ENCODE results near the gene SPTLC1.

The SPTLC1 gene

DNA sequence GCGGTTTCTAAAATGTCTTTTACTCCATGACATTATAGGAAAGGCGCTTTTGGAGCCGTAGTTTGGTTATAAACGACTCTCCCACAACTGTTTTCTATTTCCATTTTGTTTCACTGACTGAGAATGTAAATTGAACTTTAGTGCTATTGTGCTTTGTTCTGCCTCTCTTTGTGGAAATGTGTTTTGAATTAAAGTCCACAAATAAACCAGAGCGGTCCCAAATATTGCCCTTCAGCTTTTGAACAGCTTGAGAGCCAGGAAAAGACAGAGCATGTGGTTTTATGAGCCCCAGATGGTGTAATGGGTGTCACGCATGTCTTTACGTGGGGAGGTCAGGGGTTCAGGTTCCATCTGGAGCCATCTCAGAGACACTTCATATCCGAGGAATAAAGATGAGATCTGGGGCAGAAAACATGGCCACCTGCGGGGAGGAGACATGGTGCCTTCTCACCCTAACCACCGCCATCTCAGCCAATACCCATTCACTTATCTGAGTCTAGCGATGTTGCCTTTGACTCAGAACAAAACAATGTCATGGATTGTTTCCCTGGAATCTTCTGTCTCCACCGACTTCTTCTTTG is 122.7 kb downstream of the SPTLC1 start:
- TF ChIP-seq, protein P1, sequence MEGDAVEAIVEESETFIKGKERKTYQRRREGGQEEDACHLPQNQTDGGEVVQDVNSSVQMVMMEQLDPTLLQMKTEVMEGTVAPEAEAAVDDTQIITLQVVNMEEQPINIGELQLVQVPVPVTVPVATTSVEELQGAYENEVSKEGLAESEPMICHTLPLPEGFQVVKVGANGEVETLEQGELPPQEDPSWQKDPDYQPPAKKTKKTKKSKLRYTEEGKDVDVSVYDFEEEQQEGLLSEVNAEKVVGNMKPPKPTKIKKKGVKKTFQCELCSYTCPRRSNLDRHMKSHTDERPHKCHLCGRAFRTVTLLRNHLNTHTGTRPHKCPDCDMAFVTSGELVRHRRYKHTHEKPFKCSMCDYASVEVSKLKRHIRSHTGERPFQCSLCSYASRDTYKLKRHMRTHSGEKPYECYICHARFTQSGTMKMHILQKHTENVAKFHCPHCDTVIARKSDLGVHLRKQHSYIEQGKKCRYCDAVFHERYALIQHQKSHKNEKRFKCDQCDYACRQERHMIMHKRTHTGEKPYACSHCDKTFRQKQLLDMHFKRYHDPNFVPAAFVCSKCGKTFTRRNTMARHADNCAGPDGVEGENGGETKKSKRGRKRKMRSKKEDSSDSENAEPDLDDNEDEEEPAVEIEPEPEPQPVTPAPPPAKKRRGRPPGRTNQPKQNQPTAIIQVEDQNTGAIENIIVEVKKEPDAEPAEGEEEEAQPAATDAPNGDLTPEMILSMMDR (IDR thresholded peaks at IDR 0.05) = no peak

DNA sequence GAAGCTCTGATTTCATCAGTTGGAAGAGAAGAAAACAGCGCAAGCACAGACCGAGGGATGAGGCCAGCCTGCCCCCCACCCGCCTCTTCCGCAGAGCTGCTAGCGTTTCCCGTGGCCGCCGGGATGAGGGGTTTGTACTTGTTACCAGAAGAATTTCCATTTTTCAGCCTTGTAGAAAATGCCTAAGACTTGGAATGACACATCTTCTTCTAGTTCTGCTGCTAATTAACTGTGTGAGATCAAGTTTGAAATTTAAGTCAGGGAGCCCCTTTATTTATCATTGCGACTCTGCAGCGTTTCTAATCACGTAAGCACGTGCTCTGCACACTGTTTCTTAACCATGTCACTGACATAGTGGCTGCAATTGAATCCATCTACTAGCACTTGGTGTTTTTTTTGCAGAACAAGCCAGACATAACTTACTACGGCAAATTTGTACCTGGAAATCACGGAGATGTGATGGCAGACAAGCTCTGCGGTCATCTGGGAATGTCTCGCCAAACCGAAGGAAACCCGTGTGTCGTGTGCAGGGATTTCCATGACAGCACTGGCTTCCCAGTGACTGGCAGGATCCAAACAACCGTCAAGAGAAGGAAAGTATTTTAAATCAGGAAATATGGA is 123.4 kb downstream of the SPTLC1 start:
- TF ChIP-seq, protein P1 (IDR thresholded peaks at IDR 0.05) = no peak

DNA sequence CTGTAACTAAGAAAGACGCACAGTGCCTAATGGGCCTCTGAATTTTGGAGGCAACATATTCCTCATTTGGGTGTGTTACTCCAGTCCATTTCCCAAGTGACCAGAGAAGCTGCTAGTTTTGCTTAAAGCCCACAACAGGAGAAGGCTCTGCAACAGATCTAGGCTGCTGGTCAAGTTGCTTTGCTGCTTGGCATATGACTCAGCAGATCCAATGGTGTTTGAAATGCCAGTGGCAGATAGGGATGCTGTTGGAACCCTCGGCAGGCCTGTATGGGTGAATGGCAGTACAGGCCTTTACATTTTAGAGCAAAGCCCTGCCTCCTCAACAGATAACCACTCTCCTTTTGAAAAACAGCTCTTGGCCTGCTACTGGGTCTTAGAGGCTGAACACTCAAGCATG is 129.0 kb downstream of the SPTLC1 start:
- TF ChIP-seq, protein P1 (IDR thresholded peaks at IDR 0.05) = no peak

DNA sequence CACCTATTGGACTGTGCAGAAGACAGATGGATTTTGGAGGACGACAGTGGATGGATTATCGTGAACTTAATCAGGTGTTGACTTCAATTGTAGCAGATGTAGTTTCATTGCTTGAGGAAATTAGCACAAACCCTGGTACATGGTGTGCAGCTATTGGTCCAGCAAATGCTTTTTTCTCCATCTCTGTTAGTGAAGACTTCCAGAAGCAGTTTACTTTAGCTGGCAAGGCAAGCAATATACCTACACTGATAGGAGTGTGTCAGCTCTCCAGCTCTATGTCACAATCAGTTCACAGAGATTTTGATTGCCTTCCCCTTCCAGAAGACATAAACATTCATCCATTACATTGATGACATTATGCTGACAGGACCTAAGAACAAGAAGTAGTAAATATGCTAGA is 129.5 kb downstream of the SPTLC1 start:
- TF ChIP-seq, protein P1 (IDR thresholded peaks at IDR 0.05) = no peak
